ENCODE results near the gene RNF146. TPM values are rescaled to one million over a fixed set of nuclear protein-coding genes. Genes with fewer than 3 reads are reported as not detected.
"Not testable (repeated sequence)": the region's sequence is repeated elsewhere in the genome, so short reads cannot be mapped to it uniquely, and the experiment has no call there.

RNF146 gene
- polyA plus RNA-seq, 5 donors = 76.2 to 137 (median 117) TPM

- no peak for DNase-seq
Observed at GRCh38 chr6:127277878-127278843, 11.5 kb downstream of the RNF146 start.

DNA sequence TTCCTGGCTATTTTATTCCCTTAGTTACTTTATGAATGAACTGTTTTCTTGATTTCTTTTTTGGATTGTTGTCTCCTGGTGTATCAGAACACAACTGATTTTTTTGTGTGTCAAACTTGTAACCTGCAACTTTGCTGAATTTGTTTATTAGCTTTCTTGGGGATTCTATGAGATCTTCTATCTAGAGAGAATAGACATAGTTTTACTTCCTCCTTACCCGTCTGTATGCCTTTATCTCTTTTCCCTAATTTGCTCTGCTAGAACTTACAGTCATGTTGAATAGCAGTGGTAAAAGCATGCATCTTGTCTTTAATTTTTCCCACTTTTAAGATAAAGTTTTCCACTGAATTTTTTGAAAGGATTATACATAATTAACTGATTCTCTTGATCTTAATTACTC is 13.2 kb downstream of the RNF146 start:
- DNase-seq = no peak

DNA sequence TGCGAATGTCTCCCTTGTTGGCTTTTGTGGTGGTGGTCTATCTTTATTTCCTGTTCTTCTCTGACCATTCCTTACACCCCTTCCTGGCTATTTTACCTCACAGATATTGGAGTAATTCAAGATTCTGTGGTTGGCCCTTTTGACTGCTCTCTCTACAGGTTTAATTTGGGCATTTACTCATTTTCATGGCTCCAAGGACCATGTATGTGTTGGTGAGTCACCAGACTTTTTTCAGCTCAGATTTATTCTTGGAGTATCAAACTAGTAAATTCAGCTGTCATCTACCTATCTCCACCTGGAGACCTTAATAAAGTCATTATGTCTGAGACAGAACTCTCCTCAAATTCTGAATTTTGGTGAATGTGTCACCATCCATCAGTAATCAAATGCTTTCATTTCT is 15.5 kb downstream of the RNF146 start:
- DNase-seq = no peak

DNA sequence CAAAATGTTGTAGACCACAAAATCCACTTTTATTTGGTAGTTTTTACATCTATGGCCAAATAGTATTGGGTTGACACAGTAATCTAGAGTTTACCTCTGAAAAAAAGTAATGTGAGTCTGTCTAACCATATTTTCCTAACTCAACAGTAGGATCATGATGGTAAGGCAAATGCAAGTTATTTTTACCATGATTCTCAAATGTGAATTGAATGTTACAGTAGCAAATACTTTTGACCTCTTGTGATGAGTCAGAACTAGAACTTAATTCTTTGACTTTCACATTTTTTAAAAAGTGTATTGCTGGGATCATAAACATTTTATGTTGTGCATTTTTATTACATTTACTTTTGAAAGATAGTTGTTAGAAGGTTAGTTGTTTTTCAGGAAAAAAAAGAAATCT is 22.0 kb downstream of the RNF146 start:
- DNase-seq = no peak

- DNase-seq = no peak
Observed at GRCh38 chr6:127289934-127290333, 23.3 kb downstream of the RNF146 start.

DNA sequence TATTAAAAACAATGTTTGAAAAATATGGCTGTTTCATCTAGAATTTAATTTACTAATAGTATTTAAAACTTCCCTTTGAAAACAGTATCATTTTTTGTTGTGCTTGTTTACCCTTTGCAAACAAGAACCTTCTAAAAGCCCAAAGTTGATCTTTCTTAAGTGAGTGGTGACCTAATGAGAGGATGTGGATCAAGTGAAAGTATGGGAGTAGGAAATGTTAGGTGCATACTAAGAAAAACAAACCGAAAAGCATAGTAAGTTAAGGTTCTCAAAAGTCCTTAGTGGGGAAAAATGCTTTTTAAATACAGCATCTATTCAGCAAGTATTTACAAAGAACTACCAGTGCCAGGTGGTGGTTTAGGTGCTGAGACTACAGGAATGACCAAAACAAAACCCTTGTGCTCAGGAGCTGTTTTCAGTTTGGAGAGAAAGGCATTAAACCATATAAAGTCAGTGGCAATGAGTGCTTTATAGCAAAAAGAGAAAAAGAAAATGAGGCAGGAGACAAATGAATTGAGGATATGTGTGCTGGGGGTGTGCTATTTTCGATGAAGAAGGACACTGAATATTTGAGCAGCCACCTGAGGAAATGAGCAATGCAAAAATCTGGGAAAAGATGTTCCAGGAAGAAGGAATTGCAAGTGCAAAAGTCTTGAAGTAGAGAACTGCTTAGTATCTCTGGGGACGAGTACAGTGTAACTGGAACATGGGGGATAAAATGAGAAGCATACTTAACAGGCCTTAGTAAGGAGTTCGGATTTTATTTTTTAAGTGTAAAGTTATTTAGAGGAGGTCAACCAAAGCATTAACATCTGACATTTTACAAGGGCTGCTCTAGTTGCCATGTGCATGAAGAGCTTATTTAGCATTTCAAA is 24.0 kb downstream of the RNF146 start:
- DNase-seq = no peak

GRCh38 chr6:127291495-127291894 is 24.8 kb downstream of the RNF146 start:
- DNase-seq = no peak

- no peak for DNase-seq
Observed at GRCh38 chr6:127297502-127298070, 30.9 kb downstream of the RNF146 start.

- no peak for DNase-seq
Observed at GRCh38 chr6:127298475-127298874, 31.8 kb downstream of the RNF146 start.

- no peak for DNase-seq
Observed at GRCh38 chr6:127299522-127300240, 33.0 kb downstream of the RNF146 start.

- DNase-seq = no peak
Observed at GRCh38 chr6:127300411-127300810, 33.7 kb downstream of the RNF146 start.

DNA sequence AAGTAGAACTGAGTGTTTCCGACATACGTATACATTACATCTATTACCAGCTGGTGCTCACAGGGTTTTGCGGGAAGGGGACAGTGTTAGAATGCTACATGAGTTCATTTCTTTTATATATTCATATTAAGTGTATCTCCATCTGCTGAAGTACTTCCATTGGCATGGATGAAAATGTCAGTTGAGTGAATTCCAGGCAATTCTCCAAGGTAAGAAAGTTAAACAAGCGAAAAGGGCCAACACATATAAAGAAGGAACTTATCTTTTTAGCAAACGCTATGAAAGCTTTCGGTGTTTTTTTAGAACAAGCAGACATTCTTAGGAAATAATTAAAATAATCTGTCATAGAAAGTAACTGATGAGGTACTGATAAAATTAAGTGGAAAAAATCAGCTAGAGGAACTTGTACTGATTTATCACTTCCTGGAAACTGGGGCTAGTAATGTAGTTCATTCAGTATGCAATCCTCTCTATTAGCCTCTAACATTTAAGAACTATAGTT is 34.6 kb downstream of the RNF146 start:
- DNase-seq = peak; percentile 15 to 17

DNA sequence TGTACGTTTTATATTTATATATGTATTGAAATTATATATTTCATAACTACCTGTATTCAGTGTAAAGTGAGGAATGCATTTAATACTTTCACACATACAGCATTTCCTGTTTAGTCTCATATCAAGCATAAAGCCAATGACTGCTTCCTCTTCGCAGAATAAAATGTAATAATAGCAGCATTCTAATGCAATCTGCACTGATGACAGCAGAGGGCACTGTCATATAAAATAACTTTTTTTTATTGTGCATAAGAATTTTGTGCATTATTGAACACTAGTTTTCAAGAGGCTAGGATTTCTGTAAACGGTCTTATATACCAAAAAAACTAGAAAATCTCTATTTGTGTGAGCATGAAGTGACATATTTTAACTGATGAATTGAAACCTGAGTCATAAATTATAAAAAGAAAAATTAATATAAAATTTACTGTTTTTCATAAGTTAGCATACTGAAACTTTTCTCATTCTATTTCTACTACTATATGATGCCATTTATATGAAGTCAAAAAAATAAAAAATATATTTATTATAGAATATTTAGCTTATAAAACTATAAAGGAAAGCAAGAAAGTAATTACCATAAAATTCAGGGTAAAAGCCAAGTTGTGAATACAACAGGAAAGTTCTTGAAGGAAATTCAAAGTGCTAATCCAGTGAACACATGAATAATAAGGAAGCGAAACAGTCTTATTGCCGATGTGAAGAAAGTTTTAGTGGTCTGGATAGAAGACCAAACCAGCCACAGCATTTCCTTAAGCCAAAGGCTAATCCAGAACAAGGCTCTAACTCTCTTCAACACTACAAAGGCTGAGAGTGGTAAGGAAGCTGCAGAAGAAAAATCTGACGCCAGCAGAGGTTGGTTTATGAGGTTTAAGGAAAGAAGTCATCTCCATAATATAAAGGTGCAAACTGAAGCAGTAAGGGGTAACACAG is 36.3 kb downstream of the RNF146 start:
- DNase-seq = peak; percentile 35 to 57

- DNase-seq = no peak
Observed at GRCh38 chr6:127303917-127304316, 37.3 kb downstream of the RNF146 start.

DNA sequence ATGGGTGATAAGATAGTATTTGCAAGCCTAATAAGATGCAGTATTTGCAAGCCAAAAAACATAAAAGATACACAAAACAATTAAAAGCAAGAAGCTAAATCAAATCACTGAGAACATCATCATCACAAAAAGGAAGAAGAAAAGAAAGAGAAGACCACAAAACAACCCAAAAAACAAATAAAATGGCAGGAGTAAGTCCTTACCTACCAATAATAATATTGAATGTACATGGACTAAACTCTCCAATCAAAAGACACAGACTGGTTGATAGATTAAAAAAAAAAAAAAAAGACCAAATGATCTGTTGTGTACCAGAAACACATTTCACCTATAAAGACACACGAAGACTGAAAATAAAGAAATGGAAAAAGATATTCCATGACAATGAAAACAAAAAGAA is 39.1 kb downstream of the RNF146 start:
- no peak for DNase-seq

GRCh38 chr6:127317388-127318128 is 50.9 kb downstream of the RNF146 start:
- no peak for DNase-seq

GRCh38 chr6:127319686-127320085 is 53.0 kb downstream of the RNF146 start:
- DNase-seq = no peak

- no peak for DNase-seq
Observed at GRCh38 chr6:127328043-127328609, 61.5 kb downstream of the RNF146 start.

- not testable (repeated sequence) for DNase-seq
Observed at GRCh38 chr6:127331256-127331655, 64.6 kb downstream of the RNF146 start.

All from right lung (tissue), 5 donors.